SU-DHL-6 (cell line): Measurements from ENCODE around the gene NCLN.

Source experiments
- H2AFZ ChIP-seq: fragments of 200-600 bp; sonication (generic); 2 replicates; pipeline ENCODE4 v1.6.1; 2014; ENCODE audit warnings: low read depth, mild to moderate bottlenecking, moderate library complexity, mixed read lengths, antibody characterized with exemption, low read length; ENCODE audit not compliant: severe bottlenecking
- H3F3A ChIP-seq: fragments of 200-600 bp; shearing (Covaris generic); 2 replicates; pipeline ENCODE4 v1.6.0; 2016; ENCODE audit warnings: antibody characterized with exemption, mild to moderate bottlenecking; ENCODE audit not compliant: insufficient read depth
- H3K27ac ChIP-seq: fragments of 200-600 bp; sonication (generic); 2 replicates; pipeline ENCODE4 v1.5.1; 2016; ENCODE audit warnings: low read depth, mild to moderate bottlenecking, low read length, moderate library complexity, mixed read lengths
- H3K27me3 ChIP-seq: fragments of 200-600 bp; sonication (generic), shearing (Covaris generic); 2 replicates; pipeline ENCODE4 v1.6.0; 2014; ENCODE audit warnings: mild to moderate bottlenecking, low read length
- H3K36me3 ChIP-seq: fragments of 200-600 bp; sonication (generic); 2 replicates; pipeline ENCODE4 v1.6.1; 2014; ENCODE audit warnings: mild to moderate bottlenecking, low read length, mixed read lengths
- H3K4me2 ChIP-seq: fragments of 300-600, 200-600 bp; shearing (Covaris generic), sonication (generic); 2 replicates; pipeline ENCODE4 v1.6.0; 2014; ENCODE audit warnings: low read length, low read depth, mild to moderate bottlenecking; ENCODE audit not compliant: poor library complexity, severe bottlenecking
- H3K4me3 ChIP-seq: fragments of 200-600 bp; sonication (generic); 2 replicates; pipeline ENCODE4 v1.5.1; 2014; ENCODE audit warnings: antibody characterized with exemption, low read length, mild to moderate bottlenecking, mixed read lengths; ENCODE audit not compliant: insufficient read depth, poor library complexity, severe bottlenecking
- H3K79me2 ChIP-seq: fragments of 200-600 bp; sonication (generic); 2 replicates; pipeline ENCODE4 v1.6.1; 2014; ENCODE audit warnings: mild to moderate bottlenecking, low read length, moderate library complexity; ENCODE audit not compliant: insufficient read depth
- H3K9ac ChIP-seq: fragments of 200-600 bp; sonication (generic); 2 replicates; pipeline ENCODE4 v1.7.0; 2014; ENCODE audit warnings: mild to moderate bottlenecking, low read length
- H3K9me2 ChIP-seq: fragments of 200-600 bp; sonication (generic); replicated peaks from 2 replicates; pipeline ENCODE4 v1.6.1; 2014; ENCODE audit warnings: low read length; ENCODE audit not compliant: insufficient read depth
- H3K9me3 ChIP-seq: fragments of 200-600 bp; sonication (generic); 2 replicates; pipeline ENCODE4 v1.6.1; 2014; ENCODE audit warnings: low read length, mixed read lengths; ENCODE audit not compliant: insufficient read depth
- H4K20me1 ChIP-seq: fragments of 200-600 bp; sonication (generic); 2 replicates; pipeline ENCODE4 v1.6.1; 2014; ENCODE audit warnings: low read depth, mild to moderate bottlenecking, antibody characterized with exemption, low read length, moderate library complexity, mixed read lengths
- CTCF ChIP-seq: fragments of 200-600 bp; sonication (generic); IDR thresholded peaks from one replicate; pipeline ENCODE4 v1.5.1; 2017; ENCODE audit warnings: antibody characterized with exemption, mild to moderate bottlenecking, low read length, moderate library complexity; ENCODE audit not compliant: insufficient read depth, poor library complexity, severe bottlenecking
- EZH2phosphoT487 ChIP-seq: fragments of 200-600 bp; sonication (generic), shearing (Covaris generic); conservative IDR thresholded peaks from 2 replicates; pipeline ENCODE4 v1.6.1; 2018; ENCODE audit warnings: mild to moderate bottlenecking, antibody characterized with exemption, low read length, moderate library complexity, mixed read lengths

NCLN gene

GRCh38 chr19:3245050-3245449 lies 59.3 kb downstream of the NCLN start:
- no peaks in the 10 kb centered on the region for H3K79me2 ChIP-seq
- no peak overlapping the region for H2AFZ ChIP-seq
- no peaks in the 10 kb centered on the region for H3K9me2 ChIP-seq
- no peak overlapping the region for H3K4me2 ChIP-seq
- no peaks in the 10 kb centered on the region for H3F3A ChIP-seq
- H3K27ac ChIP-seq, result no peak overlapping the region
- H3K4me3 ChIP-seq, result no peak overlapping the region
- no peaks in the 10 kb centered on the region for H3K27me3 ChIP-seq
- no peaks in the 10 kb centered on the region for H4K20me1 ChIP-seq
- no peak overlapping the region for H3K9ac ChIP-seq
- no peaks in the 10 kb centered on the region for H3K9me3 ChIP-seq
- TF ChIP-seq CTCF, result no peak
- no peak for TF ChIP-seq EZH2phosphoT487
- no peaks in the 10 kb centered on the region for H3K36me3 ChIP-seq

DNA sequence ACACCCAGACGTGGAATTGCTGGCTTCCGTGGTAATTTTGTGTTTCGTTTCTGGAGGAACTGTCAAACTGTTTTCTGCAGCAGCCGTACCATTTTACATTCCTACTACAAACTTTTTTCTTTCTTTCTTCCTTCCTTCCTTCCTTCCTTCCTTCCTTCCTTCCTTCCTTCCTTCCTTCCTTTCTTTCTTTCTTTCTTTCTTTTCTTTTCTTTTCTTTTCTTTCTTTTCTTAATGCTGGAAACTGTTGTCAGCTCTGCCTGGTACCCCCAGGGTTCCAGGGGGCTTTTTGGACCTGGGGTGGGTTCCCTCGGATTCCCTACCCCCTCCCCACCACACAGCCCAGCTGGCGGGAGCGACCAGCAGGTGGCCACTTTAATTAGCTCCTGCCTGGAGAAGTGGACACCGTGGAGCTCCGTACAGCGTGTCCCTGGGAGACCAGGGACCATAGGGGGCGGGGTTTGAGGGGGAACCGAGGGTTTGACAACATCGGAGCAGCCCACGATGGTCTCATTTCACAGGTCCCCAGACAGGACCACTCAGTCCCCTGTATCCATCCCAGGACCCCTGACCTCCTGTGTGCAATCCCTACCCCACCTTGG lies 63.1 kb downstream of the NCLN start:
- Histone ChIP-seq H3K4me3 (no peak overlapping the region), H3K4me2 (no peak overlapping the region), H3K27me3 (no peaks in the 10 kb centered on the region), H3K79me2 (no peaks in the 10 kb centered on the region), H3K9me3 (no peaks in the 10 kb centered on the region), H3K36me3 (no peaks in the 10 kb centered on the region), H3K9me2 (no peaks in the 10 kb centered on the region), H3F3A (no peaks in the 10 kb centered on the region), H2AFZ (no peak overlapping the region), H3K27ac (no peak overlapping the region), H4K20me1 (no peaks in the 10 kb centered on the region), H3K9ac (no peak overlapping the region)
- no peak for TF ChIP-seq EZH2phosphoT487
- TF ChIP-seq CTCF, result no peak

DNA sequence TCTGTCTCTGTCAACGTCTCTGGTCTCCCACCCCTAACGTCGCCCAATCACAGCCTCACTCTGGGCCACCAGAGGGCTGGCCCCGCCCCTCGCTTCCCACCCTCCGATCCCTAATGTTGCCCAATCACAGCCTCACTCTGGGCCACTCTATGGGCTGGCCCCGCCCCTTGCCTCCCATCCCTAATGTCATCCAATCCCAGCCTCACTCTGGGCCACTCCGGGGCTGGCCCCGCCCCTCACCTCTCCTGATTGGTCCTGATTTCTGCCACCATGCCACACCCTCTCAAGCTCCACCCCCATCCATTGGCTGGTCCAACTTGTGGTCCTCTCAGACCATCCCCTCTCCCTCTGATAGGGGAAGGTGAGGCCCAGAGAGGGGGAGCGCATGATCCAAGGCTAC lies 63.7 kb downstream of the NCLN start:
- no peaks in the 10 kb centered on the region for H3K79me2 ChIP-seq
- H2AFZ ChIP-seq, result no peak overlapping the region
- no peak overlapping the region for H3K27ac ChIP-seq
- no peak for TF ChIP-seq EZH2phosphoT487
- TF ChIP-seq CTCF, result no peak
- no peak overlapping the region for H3K4me3 ChIP-seq
- no peaks in the 10 kb centered on the region for H3K9me3 ChIP-seq
- H3K27me3 ChIP-seq, result no peaks in the 10 kb centered on the region
- no peaks in the 10 kb centered on the region for H3F3A ChIP-seq
- no peaks in the 10 kb centered on the region for H3K9me2 ChIP-seq
- H4K20me1 ChIP-seq, result no peaks in the 10 kb centered on the region
- no peaks in the 10 kb centered on the region for H3K36me3 ChIP-seq
- no peak overlapping the region for H3K9ac ChIP-seq
- H3K4me2 ChIP-seq, result no peak overlapping the region
